ENCODE measurements around the gene IRS1.

- TF ChIP-seq CTCF (conservative IDR thresholded peaks at IDR 0.05 in 1 of 2, IDR thresholded peaks at IDR 0.05 in 1 of 2; ENCODE audit: extremely low read depth in 1 of 2, insufficient read depth in 1 of 2, low read depth in 1 of 2, low read length in 2 of 2), result no peak
- TF ChIP-seq EZH2 (IDR thresholded peaks at IDR 0.05; ENCODE audit: borderline replicate concordance, low read length), result no peak
Observed at GRCh38 chr2:226797289-226797988, 2.2 kb downstream of the IRS1 start.
